IPS-NIHi7 (cell line): ENCODE data around the gene HM13.
"Not testable (repeated sequence)": the region's sequence is repeated elsewhere in the genome, so short reads cannot be mapped to it uniquely, and the experiment has no call there.

Source experiments
- DNase-seq: peaks from one replicate; pipeline ENCODE4 v3.0.0; 2012; ENCODE audit warnings: mixed read lengths; ENCODE audit errors: extremely low spot score

Gene HM13

DNA sequence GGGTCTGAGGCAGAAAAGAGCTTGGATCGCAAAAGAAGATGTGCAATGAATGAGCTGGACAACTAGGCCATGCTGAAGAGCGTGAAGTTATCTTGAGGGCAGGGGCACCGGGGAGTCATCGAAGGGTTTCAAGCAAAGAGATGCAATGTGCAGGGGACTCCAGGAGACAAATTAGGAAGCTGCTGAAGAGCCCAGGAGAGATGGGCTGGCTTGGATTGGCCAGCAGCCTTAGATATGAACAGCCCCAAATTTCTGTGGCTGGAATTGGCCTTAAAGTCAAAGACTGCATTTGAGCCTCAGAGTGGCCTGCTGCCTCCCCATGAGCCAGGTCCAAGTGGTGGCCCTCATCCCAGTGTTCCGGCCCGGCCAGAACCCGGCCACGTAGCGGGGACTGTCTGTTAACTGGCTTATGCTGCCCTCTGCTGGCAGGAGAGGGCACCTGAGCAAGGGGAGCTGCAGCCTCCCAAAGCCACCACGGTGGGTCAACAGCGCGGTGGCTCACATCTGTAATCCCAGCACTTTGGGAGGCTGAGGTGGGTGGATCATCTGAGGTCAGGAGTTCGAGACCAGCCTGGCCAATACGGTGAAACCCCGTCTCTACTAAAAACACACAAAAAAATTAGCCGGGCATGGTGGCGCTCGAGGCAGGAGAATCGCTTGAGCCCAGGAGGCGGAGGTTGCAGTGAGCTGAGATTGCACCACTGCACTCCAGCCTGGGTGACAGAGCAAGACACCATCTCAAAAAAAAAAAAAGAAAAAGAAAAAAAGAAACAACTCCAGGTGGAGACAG lies 11.2 kb upstream of the HM13 start:
- peak; percentile 88 for DNase-seq

DNA sequence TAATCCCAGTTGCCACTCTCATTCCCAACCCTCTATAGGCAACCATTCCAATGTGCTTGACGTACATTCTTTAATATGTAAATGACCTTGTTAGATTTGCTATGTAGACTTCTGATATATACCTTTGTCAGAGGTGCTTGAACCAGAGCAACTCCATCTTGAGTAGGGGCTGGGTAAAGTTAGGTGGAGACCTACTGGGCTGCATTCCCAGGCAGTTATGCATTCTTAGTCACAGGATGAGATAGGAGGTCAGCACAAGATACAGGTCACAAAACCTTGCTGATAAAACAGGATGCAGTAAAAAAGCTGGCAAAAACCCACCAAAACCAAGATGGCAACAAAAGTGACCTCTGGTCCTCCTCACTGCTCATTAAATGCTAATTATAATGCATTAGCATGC lies 8.3 kb upstream of the HM13 start:
- DNase-seq = no peak

DNA sequence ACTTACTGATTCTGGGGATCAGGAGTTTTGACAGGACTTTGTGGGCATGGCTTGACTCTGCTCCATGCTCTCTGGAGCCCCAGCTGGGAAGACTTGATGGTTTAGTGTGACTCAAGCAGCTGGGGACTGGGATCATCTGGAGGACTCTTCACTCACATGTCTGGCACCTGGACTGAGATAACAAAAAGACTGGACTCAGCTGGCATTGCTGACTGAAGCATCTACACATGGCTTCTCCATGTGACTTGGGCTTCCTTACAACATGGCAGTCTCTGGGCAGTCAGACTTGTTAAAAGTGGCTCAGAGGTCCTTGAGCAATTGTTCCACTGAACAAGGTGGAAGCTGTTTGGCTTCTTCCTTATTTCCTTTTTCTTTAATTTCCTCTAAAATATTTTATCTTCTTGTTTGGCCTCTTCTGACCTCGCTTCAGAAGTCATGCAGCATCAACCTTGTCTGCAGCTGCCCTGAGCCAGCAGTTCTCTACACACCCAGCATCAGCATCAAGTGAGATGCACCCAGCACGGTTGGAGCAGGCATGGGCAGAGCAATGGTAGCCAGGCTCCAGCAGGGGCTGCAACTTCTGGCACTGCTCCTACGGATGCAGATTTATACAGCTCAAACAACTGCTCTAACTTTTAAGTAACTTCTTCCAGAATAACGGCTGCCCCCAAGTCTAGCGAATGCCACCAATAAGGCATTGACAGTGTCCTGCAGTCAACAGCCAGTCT lies 5.6 kb upstream of the HM13 start:
- DNase-seq = no peak

DNA sequence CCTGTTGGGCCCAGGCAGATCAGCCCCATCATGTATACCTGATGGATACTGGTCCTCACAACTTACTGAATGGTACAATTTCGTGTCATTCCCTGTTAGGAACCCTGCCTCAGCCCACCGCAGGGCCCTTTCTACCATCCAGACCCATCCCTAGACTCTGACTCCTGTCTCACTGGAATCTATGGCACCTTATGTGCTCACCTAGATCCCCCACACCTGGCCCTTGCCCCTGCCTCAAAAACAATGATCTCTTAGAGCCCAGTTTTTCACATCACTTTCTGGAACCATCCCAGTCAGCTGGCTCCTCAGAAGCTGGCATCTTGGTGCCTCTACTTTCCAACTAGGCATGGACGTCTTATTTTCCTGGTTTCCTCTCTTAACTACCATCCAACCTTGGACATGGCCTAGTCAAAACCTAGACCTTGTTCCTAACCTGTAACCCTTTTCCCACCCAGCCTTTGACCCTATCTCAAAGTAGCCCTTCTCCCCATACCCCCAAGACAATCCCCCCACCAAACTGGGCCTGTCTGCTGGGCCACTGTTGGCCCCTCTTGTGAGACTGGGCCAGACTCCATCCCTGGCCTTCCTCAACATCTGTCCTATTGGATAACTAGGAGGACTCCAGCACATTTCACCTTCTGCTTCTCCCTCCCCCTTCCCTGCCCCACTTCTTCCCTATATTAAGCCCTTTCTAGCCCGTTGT lies 981 bp downstream of the HM13 start:
- DNase-seq = no peak

DNA sequence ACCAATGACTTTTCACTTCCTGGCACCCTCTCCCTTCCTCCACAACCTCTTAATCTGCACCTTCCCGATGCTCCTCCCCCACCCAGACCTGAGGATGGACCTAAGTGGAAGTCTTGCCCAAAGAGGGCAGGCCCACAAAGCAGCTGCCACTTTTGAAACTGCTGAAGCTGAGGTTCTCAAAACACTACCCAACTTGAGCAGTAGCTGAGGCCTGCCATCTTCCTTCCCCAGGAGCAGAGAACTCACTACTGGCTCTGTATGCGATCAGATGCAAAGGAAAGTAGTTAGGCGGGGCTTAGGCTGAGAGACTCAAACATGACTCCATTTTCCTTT lies 1.5 kb downstream of the HM13 start:
- DNase-seq = no peak

DNA sequence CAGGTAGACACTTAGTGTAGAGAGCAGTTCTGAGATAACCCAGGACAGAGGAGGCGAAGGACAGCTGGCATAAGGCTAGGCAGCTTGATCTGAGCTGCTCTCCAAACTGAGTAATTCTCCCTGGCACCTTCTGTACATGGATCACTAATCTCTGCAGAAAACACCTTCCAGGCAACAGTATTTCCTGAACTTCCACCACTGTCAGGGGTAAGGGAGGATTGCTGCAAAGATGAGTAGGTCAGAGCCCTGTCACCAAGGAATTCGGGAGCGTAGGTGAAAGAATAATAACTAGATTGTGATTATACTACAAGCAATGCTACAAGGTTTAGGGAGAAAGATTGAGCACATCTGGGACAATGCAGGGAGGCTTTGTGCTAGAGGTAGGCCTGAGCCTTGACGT lies 1.9 kb downstream of the HM13 start:
- DNase-seq = no peak

DNA sequence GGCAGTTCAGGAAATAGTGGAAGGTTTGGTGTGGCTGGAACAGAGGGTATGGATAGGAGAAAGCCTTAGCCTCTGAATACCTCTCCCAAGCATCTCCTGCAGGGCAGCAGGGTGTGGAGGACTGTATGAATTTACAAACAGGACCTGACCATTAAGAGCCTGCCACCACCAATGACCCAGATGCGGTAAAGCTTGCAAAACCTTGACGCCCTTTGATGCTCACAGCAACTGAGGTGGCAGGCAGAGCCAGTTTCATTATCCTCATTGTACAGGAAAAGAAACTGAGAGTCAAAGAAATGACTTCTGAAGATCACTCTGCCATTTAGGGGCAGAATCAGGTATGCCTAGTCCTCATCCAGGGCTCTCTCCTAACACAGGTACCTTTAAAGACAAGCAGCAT lies 2.4 kb downstream of the HM13 start:
- DNase-seq = no peak

DNA sequence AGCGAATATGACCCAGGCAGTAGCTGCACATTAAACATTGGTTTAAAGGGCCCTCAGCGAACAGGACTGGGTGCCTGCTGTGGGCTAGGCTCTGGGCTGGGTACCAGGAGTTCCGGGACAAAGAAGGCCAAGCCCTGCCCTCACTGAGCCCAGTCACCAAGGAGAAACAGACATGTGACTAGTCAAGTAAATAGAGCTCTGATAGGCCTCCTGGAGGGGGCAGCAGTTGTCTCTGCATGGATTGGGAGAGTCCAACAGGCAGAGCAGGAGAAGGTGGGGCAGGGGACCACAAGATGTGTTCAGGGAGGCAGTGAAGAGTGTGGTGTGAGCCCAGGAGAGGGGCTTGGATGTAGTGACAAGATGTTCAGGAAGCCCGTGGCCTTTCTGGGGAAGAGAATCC lies 3.1 kb downstream of the HM13 start:
- DNase-seq = peak; percentile 72

DNA sequence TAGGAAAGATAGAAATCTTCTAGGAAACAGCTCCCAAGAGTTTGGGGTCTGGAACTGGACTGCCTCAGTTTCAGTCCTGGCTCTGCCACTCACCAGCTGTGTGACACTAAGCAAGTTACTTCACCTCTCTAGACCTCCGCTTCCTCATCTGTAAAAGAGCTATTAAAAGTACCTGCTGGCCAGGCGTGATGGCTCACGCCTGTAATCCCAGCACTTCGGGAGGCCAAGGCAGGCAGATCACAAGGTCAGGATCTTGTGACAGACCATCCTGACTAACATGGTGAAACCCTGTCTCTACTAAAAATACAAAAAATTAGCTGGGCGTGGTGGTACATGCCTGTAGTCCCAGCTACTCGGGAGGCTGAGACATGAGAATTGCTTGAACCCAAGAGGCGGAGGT lies 7.0 kb downstream of the HM13 start:
- DNase-seq = not testable (repeated sequence)

DNA sequence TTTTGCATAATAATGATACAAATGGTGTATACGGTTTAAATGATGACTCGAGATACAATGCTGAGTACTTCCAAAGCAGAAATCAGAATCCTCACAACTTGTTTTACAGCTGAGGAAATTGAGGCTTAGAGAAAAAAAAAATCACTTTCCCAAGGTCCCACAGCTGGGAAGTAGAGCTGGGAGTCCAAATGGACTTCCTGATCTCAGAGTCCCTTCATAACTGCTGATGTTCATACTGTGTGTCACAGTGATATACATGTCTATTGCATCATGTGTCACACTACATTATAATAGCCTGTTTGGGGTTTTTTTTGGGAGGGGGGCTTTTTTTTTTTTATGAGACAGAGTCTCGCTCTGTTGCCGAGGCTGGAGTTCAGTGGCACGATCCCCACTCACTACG lies 8.5 kb downstream of the HM13 start:
- DNase-seq = no peak

DNA sequence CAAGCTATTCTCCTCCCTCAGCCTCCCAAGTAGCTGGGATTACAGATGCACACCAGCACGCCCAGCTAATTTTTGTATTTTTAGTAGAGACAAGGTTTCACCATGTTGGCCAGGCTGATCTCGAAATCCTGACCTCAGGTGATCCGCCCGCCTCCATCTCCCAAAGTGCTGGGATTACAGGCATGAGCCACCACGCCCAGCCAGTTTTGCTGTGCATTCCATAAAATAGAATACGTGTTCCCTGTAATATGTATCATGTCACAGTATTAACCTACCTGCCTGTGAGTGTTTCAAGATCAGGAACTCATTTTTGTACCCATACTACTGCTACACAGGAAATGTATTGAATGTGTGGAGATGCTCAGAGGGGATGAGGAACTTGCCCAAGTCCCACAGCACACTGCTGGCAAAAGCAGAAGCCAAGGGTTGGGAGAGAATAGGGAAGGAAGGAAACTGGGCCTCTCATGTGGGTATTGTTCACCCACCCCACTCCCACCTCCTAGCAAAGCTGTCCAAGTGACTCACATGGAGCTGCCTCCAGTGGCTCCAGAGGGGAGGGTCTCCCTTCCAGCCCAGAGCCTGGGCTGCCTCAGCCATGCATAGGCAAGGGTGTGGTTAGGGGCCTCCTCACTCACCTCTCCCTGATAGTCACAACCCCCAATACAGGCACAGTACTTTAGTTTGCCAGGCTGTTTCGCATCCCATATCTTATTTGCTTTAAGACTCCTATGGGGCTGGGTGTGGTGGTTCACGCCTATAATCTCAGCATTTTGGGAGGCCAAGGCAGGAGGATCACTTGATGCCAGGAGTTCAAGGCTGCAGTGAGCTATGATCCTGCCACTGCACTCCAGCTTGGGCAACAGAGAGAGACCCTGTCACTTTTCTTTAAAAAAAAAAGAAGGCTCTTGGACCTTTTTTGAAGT lies 9.4 kb downstream of the HM13 start:
- DNase-seq = no peak

DNA sequence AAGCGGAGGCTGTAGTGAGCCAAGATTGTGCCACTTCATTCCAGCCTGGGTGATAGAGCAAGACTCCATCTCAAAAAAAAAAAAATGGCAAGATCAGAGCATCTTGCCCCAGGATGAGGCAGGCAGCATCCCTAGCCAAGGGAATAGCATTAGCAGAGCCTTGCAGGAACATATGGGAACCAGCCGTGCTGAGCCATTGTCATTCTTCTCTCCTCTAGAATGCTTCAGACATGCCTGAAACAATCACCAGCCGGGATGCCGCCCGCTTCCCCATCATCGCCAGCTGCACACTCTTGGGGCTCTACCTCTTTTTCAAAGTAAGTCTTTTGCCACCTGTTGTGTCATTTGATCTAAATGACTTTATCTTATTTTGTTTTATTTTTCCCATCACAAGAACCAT lies 13.0 kb downstream of the HM13 start:
- no peak for DNase-seq

DNA sequence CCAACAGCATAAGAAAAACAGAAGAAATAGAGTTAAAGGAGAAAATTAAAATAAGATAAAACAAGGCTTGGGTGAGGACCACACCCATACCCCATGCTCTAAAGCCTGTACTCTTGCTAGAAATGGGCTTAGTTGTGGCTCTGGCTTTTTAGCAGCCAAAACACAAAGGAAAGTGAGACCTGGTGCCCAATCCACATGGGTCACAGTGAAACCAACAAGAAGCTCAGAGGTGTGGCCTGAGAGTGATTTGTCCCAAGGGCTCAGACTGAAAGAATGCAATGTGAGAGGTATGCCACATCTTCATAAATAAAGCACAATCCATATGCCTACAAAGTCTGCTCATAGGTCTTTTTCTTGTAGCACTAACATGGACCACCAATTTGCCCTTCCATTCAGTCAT lies 21.1 kb downstream of the HM13 start:
- DNase-seq = no peak

DNA sequence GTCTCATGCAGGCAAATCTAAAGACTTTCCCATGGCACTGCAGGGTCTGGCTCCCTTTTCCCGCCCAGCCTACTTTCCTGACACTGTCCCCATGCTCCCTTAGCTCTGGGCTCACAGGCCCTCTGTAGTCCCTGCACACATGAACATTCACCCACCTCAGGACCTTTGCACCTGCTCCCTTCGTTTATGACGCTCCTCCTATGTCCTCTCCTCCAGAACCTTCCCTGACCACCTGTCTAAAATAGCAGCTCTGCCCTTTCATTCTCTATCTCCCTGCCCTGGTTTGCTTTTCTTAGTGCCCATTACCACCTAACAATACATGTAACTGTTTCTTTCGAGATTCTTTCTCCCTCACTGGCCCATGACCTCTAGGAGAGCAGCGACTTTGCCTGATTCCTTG lies 22.3 kb downstream of the HM13 start:
- DNase-seq = no peak

DNA sequence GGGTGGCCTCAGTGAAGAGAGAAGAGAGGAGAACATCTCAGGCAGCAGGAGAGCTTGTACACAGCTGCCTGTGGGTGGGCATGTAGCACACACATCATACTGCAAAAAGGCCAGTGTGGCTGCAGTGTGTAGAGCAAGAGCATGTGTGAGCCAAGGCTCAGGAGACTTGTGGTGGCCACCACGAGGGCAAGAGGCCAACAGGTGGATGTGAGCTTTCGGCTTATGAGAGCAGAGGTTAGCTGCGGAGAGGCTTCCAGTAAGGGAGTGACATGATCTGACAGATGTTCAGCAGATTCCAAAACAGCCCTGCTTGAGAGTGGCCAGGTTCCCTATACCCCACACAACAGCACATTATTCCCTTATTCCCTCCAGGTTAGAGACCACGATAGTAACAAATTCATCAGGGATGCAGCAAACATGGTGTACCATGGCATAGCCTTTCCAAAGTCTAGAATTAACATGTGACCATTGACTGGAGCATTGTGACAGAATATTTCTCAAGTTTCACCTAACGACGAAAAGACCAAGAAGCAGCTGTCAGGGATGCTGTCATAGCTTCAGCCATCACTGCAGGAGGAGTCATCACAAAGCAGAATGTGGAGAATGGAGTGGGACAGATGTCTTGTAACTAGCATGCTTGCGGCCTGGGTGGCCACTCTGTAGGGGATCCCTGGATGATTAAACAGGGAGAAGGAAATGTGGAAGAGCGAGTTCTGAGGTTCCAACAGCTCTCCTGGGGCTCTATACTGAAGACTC lies 23.1 kb downstream of the HM13 start:
- DNase-seq = no peak

DNA sequence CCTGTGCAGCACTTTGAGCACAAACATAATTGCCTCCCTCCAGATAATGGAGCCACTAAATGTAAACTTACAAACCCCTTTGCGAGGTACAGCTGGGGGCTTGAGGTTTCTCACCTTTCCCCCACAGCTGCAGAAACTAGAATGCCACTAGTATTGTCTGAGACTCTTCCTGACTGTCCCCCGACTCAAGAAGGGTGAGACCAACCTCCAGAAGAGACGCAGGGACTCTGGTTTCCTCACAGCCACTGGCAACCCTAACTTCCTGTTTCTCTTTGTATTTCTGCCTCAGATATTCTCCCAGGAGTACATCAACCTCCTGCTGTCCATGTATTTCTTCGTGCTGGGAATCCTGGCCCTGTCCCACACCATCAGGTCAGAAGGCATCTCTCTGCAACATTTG lies 23.6 kb downstream of the HM13 start:
- DNase-seq = no peak

DNA sequence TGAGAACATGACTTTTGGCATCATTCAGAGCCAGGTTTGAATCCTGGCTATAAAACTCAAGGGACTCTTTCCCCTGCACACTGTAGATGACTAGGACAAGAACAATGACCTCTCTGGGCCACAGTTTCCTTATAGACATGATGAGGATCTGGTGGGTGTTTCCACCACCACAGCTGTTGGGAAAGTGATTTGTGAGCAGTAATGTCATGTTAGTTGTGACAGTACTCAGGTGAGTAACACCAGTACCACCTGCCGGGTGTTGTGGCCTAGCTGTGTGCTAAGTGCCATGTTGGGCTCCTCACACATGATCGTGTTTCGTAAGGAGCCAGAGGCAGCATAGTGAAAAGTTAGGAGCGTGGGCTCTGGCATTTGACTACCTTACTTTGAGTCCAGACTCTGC lies 24.1 kb downstream of the HM13 start:
- DNase-seq = no peak

DNA sequence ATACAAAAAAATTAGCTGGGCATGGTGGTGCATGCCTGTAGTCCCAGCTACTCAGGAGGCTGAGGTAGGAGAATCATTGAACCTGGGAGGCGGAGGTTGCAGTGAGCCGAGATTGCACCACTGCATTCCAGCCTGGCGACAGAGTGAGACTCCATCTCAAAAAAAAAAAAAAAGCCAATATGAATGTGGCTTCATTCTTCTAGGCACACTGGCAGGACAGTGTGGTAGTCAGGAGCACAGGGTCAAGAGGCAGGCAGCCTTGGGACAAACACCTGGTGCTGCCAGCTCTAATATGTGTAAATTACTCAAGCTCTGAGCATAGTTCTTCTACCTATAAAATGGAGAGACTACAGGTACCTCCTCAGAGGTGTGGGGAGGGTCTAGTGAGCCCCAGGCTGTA lies 25.4 kb downstream of the HM13 start:
- DNase-seq = not testable (repeated sequence)

DNA sequence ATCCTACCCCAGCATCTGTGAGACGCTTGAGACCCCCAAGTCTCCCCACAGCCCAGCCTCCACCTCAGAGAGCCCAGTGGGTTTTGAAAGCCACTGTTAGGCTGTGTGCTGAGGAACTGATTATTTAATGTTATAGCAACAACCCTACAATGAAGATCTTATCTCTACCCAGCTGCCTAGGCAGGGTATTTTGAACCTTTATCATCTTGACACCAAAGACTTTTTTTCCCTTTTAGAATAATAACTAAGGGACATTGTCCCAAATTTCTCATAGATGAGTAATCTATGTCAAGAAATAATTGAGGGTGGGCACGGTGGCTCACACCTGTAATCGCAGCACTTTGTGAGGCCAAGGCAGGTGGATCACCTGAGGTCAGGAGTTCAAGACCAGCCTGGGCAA lies 26.2 kb downstream of the HM13 start:
- no peak for DNase-seq

DNA sequence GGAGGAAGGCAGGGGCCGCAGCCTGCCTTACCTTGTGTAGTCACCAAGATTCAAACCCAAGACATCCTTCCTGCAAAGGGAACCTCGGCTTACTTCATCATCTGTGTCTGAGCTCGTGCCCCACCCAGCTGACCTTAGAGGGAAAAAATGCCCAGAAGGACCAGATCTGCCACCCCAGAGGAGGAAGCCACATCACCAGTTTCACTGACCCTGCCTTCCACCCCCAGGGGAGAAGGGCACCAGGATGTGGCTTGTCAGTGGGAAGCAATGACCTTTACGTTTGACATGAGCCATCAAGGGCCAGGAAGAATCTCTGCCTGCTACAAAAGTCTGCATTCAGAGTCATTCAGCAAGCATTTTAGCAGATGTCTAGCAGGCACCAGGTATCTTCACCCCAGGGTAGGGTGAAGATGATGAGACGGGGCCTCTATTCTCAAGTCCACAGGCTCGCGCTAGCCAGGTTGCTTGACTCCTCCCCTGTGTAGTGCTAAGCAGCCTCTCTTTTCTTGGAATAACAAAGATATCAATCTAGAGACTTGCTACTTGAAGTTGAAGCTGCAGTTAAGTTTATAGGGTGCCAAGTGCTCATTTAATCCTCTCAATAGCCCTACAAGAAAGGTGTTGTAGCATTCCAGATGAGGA lies 28.1 kb downstream of the HM13 start:
- DNase-seq = no peak

DNA sequence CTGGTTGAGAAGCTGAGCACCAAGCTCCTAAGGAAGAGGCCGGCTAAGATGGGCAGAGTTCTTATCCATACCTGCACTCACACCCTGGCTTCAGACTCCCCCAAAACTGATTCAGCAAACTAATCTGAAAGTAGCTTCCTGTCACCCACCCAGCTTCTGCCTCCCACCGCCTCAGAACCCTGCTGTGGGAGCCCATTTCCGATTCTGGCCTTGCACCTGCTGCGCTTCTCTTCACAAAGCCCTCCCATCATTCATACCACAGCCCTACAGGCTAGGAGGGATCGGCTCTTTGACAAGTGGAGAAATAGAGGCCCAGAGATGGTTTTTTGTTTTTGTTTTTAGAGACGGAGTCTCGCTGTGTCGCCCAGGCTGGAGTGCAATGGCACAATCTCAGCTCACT lies 28.7 kb downstream of the HM13 start:
- no peak for DNase-seq
